SU-DHL-6 (cell line): Measurements from ENCODE around the gene POLR3B.

ENCODE experiments used
- CTCF ChIP-seq: fragments of 200-600 bp; sonication (generic); IDR thresholded peaks from one replicate; pipeline ENCODE4 v1.5.1; 2017; ENCODE audit warnings: antibody characterized with exemption, mild to moderate bottlenecking, low read length, moderate library complexity; ENCODE audit not compliant: insufficient read depth, poor library complexity, severe bottlenecking
- EZH2phosphoT487 ChIP-seq: fragments of 200-600 bp; sonication (generic), shearing (Covaris generic); conservative IDR thresholded peaks from 2 replicates; pipeline ENCODE4 v1.6.1; 2018; ENCODE audit warnings: mild to moderate bottlenecking, antibody characterized with exemption, low read length, moderate library complexity, mixed read lengths

DNA sequence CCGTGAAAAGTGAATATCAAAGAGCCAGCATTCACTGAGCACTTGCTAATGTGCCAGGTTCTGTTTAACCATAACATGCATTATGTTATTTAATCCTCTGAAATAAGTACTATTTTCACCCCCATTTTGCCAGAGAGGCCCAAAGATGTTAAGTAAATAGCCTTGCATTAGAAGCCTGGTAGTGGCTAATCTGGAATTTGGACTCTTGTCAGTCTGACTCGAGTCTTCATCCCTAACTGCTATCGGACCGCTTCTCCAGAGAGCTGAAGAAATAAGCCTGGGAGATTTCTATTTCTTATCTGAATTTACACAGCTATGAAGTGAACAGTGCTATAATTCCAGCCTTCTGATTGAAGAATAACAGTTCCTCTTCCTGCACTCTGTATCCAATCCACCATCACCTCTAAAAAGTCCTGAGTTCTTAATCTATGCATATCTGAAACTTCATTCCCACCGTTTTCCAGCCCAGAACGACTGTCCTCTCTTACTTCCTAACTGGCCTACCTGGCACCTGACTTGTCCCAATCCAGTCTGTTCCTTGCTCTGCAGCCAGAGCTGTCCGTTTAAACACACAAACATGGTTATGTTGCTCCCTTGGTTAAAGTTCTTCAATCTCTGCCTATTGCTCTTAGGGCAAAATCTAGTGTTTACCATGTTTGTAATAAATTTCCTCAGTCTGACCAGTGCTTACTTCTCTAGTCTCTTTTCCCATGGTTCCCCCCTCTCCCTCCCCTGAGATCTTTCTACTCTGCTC lies 2.3 kb downstream of the POLR3B start:
- TF ChIP-seq CTCF (no peak), EZH2phosphoT487 (no peak)
